ENCODE results near the gene B3GALNT2.

The B3GALNT2 gene

GRCh38 chr1:235442788-235443429 lies 61.3 kb downstream of the B3GALNT2 start:
- H3K4me1 ChIP-seq (ENCODE audit: control insufficient read depth in 1 of 2, insufficient read depth in 1 of 2, low read depth in 1 of 2, low read length in 1 of 2) = no peaks in the 10 kb centered on the region
- no peak for TF ChIP-seq CTCF (IDR thresholded peaks at IDR 0.05)
- H3K27ac ChIP-seq = no peak overlapping the region
- no peaks in the 10 kb centered on the region for H3K27me3 ChIP-seq
- peaks cover 94% of the 10 kb centered on the region for H3K36me3 ChIP-seq
- H3K4me3 ChIP-seq (ENCODE audit: low read depth in 1 of 2, low read length in 1 of 2) = no peak overlapping the region
- no peaks in the 10 kb centered on the region for H3K9me3 ChIP-seq

GRCh38 chr1:235441159-235441685 lies 63.0 kb downstream of the B3GALNT2 start:
- Histone ChIP-seq H3K9me3 (no peaks in the 10 kb centered on the region), H3K4me3 (ENCODE audit: low read depth in 1 of 2, low read length in 1 of 2) (no peak overlapping the region), H3K27me3 (no peaks in the 10 kb centered on the region), H3K27ac (no peak overlapping the region), H3K36me3 (peaks cover 94% of the 10 kb centered on the region), H3K4me1 (ENCODE audit: control insufficient read depth in 1 of 2, insufficient read depth in 1 of 2, low read depth in 1 of 2, low read length in 1 of 2) (no peaks in the 10 kb centered on the region)
- no peak for TF ChIP-seq CTCF (IDR thresholded peaks at IDR 0.05)

GRCh38 chr1:235434001-235434400 lies 70.3 kb downstream of the B3GALNT2 start:
- TF ChIP-seq CTCF (IDR thresholded peaks at IDR 0.05) = no peak
- H3K4me3 ChIP-seq (ENCODE audit: low read depth in 1 of 2, low read length in 1 of 2) = no peak overlapping the region
- H3K36me3 ChIP-seq = peaks cover 49% of the 10 kb centered on the region
- H3K27ac ChIP-seq = no peak overlapping the region
- no peaks in the 10 kb centered on the region for H3K9me3 ChIP-seq
- H3K27me3 ChIP-seq = no peaks in the 10 kb centered on the region
- H3K4me1 ChIP-seq (ENCODE audit: control insufficient read depth in 1 of 2, insufficient read depth in 1 of 2, low read depth in 1 of 2, low read length in 1 of 2) = no peaks in the 10 kb centered on the region

- Histone ChIP-seq H3K36me3 (peaks cover 25% of the 10 kb centered on the region), H3K27me3 (no peaks in the 10 kb centered on the region), H3K4me1 (ENCODE audit: control insufficient read depth in 1 of 2, insufficient read depth in 1 of 2, low read depth in 1 of 2, low read length in 1 of 2) (no peaks in the 10 kb centered on the region), H3K27ac (no peak overlapping the region), H3K4me3 (ENCODE audit: low read depth in 1 of 2, low read length in 1 of 2) (no peak overlapping the region), H3K9me3 (no peaks in the 10 kb centered on the region)
- TF ChIP-seq CTCF (IDR thresholded peaks at IDR 0.05) = no peak
Measured at GRCh38 chr1:235430991-235431390, 73.3 kb downstream of the B3GALNT2 start.

- Histone ChIP-seq H3K4me1 (ENCODE audit: control insufficient read depth in 1 of 2, insufficient read depth in 1 of 2, low read depth in 1 of 2, low read length in 1 of 2) (no peaks in the 10 kb centered on the region), H3K4me3 (ENCODE audit: low read depth in 1 of 2, low read length in 1 of 2) (no peak overlapping the region), H3K27ac (no peak overlapping the region), H3K9me3 (no peaks in the 10 kb centered on the region), H3K36me3 (peaks cover 14% of the 10 kb centered on the region), H3K27me3 (no peaks in the 10 kb centered on the region)
- no peak for TF ChIP-seq CTCF (IDR thresholded peaks at IDR 0.05)
Measured at GRCh38 chr1:235429143-235429542, 75.1 kb downstream of the B3GALNT2 start.
